ENCODE data around the gene FXYD6.

The FXYD6 gene

GRCh38 chr11:117830072-117830471, 46.4 kb downstream of the FXYD6 start:
- DNase-seq (ENCODE audit: low read depth in 2 of 2) = no peak

GRCh38 chr11:117829369-117829725, 47.1 kb downstream of the FXYD6 start:
- no peak for DNase-seq (ENCODE audit: low read depth in 2 of 2)

GRCh38 chr11:117828611-117829368, 47.7 kb downstream of the FXYD6 start:
- DNase-seq (ENCODE audit: low read depth in 2 of 2) = peak; percentile 68 to 79

GRCh38 chr11:117827521-117828511, 48.6 kb downstream of the FXYD6 start:
- no peak for DNase-seq (ENCODE audit: low read depth in 2 of 2)

- DNase-seq (ENCODE audit: low read depth in 2 of 2) = no peak
Measured at GRCh38 chr11:117826832-117827231, 49.6 kb downstream of the FXYD6 start.

GRCh38 chr11:117826190-117826570, 50.3 kb downstream of the FXYD6 start:
- DNase-seq (ENCODE audit: low read depth in 2 of 2) = no peak

- no peak for DNase-seq (ENCODE audit: low read depth in 2 of 2)
Measured at GRCh38 chr11:117825538-117826189, 50.8 kb downstream of the FXYD6 start.

GRCh38 chr11:117824571-117825537, 51.6 kb downstream of the FXYD6 start, which contains the start of gene FXYD2:
FXYD2 (minus strand) TSS chr11:117824744; CDS start chr11:117824678, 66 bp downstream.
- no peak for DNase-seq (ENCODE audit: low read depth in 2 of 2)

GRCh38 chr11:117823946-117824420, 52.5 kb downstream of the FXYD6 start:
- DNase-seq (ENCODE audit: low read depth in 2 of 2) = no peak

GRCh38 chr11:117823294-117823945, 53.0 kb downstream of the FXYD6 start:
- no peak for DNase-seq (ENCODE audit: low read depth in 2 of 2)

- no peak for DNase-seq (ENCODE audit: low read depth in 2 of 2)
Measured at GRCh38 chr11:117822074-117823033, 54.1 kb downstream of the FXYD6 start.

- DNase-seq (ENCODE audit: low read depth in 2 of 2) = no peak
Measured at GRCh38 chr11:117821431-117821830, 55.0 kb downstream of the FXYD6 start.

GRCh38 chr11:117820516-117820915, 55.9 kb downstream of the FXYD6 start:
- DNase-seq (ENCODE audit: low read depth in 2 of 2) = no peak

GRCh38 chr11:117820071-117820470, 56.4 kb downstream of the FXYD6 start:
- DNase-seq (ENCODE audit: low read depth in 2 of 2) = no peak

- DNase-seq (ENCODE audit: low read depth in 2 of 2) = no peak
Measured at GRCh38 chr11:117819096-117820040, 57.1 kb downstream of the FXYD6 start.

- peak in 1 of 2 donors; percentile 43 for DNase-seq (ENCODE audit: low read depth in 2 of 2)
Measured at GRCh38 chr11:117818041-117818873, 58.2 kb downstream of the FXYD6 start.

Data from stimulated activated CD4-positive, alpha-beta T cell treated with anti-CD3 and anti-CD28 coated beads, Interleukin-15, amount 100 ng/mL, for 48 hours (primary cell).